ENCODE measurements around the gene DGLUCY. TPM values are rescaled to one million over a fixed set of nuclear protein-coding genes. Genes with fewer than 3 reads are reported as not detected.

DGLUCY gene
- total RNA-seq, 1 experiment from 2014 or later = 67.0 TPM

GRCh38 chr14:91114079-91115065 lies 499 bp downstream of the DGLUCY start:
- Histone ChIP-seq H3K27ac (ENCODE audit: low read depth, low read length) (peak overlapping the region; percentile 85), H4K20me1 (ENCODE audit: insufficient read depth) (no peaks in the 10 kb centered on the region), H3K9me3 (ENCODE audit: control insufficient read depth in 1 of 2, insufficient read depth in 1 of 2, low read depth in 1 of 2, low read length in 2 of 2) (0 out of 4 replicates have a peak, but pooled peaks cover 0 to 3% of the 10 kb centered on the region in 2 experiments), H3K27me3 (ENCODE audit: insufficient read depth, low read length) (no peaks in the 10 kb centered on the region), H3K36me3 (ENCODE audit: control insufficient read depth in 1 of 2, insufficient read depth in 2 of 2, low read length in 2 of 2) (peaks cover 0 to 19% of the 10 kb centered on the region in 2 experiments; a peak in 2 of 4 replicates), H2AFZ (ENCODE audit: low read depth, low read length, poor library complexity, severe bottlenecking) (peak overlapping the region; percentile 60), H3K4me2 (ENCODE audit: low read length) (peak overlapping the region; percentile 83), H3K9ac (ENCODE audit: low read length) (peak overlapping the region; percentile 73), H3K4me3 (replicated peaks in 1 of 2; ENCODE audit: low read depth in 1 of 2, low read length in 2 of 2) (peak overlapping the region; percentile 76 to 80), H3K9me2 (ENCODE audit: insufficient read depth) (no peaks in the 10 kb centered on the region), H3K79me2 (ENCODE audit: insufficient read depth, low read length) (peaks cover 51% of the 10 kb centered on the region), H3K4me1 (ENCODE audit: control insufficient read depth in 1 of 2, insufficient read depth in 2 of 2, low read length in 2 of 2) (peaks cover 25 to 64% of the 10 kb centered on the region in 2 experiments)
- RAD21 ChIA-PET (ENCODE audit: low non-redundant PET in 1 of 2, low total read pairs in 2 of 2, uncharacterized antibody in 2 of 2, unreplicated experiment in 2 of 2) = interaction anchor here in 1 of 2 experiments (1.0 kb wide), 1 partner anchor 212 kb away, joined by 5 read pairs; no protein-coding TSS in a partner anchor
- ATAC-seq (peak; percentile 91), DNase-seq (ENCODE audit: low read depth, low spot score) (peak; percentile 68)
- intact Hi-C loops (cut with micrococcal nuclease) = loop anchor here (1.0 kb wide), 1 partner anchor 144 kb away; no protein-coding TSS in a partner anchor
- BruUV-seq (replicated peaks) = TSS peak; percentile 77
- CTCF ChIA-PET = interaction anchor here (1.1 to 1.2 kb wide), 2 partner anchors 54 to 212 kb away, joined by 3 to 5 read pairs; partner anchors contain the start of gene RPS6KA5
- POLR2A ChIA-PET = interaction anchor here (0.8 to 1.3 kb wide), 4 partner anchors 9 to 54 kb away, joined by 3 to 7 read pairs (median 4); partner anchors contain the start of gene RPS6KA5
- TF ChIP-seq FOSL1 (IDR thresholded peaks at IDR 0.05; ENCODE audit: low read depth) = no peak
- no peak for TF ChIP-seq EZH2phosphoT487 (IDR thresholded peaks at IDR 0.05; ENCODE audit: borderline replicate concordance)
- TF ChIP-seq TCF7L2 (IDR thresholded peaks at IDR 0.05; ENCODE audit: borderline replicate concordance, extremely low read depth, insufficient read depth, insufficient read length) = no peak
- TF ChIP-seq REST (IDR thresholded peaks at IDR 0.05; ENCODE audit: low read depth) = no peak
- no peak for TF ChIP-seq EGR1 (IDR thresholded peaks at IDR 0.05; ENCODE audit: low read depth)
- no peak for TF ChIP-seq EZH2 (IDR thresholded peaks at IDR 0.05)
- no peak; the same call in 1 of the 2 replicates for TF ChIP-seq MAX (IDR thresholded peaks at IDR 0.05)
- TF ChIP-seq SRF (IDR thresholded peaks at IDR 0.05; ENCODE audit: low read depth) = no peak
- no peak for TF ChIP-seq CEBPB (IDR thresholded peaks at IDR 0.05; ENCODE audit: low read depth)
- TF ChIP-seq POLR2A (IDR thresholded peaks at IDR 0.05; ENCODE audit: borderline replicate concordance, extremely low read depth, insufficient read depth, insufficient read length) = peak; percentile 28
- no peak; the same call in 1 of the 2 replicates for TF ChIP-seq SP1 (IDR thresholded peaks at IDR 0.05; ENCODE audit: low read depth)
- no peak for TF ChIP-seq SIN3A (IDR thresholded peaks at IDR 0.05; ENCODE audit: low read depth)
- TF ChIP-seq POLR2AphosphoS5 (IDR thresholded peaks at IDR 0.05; ENCODE audit: low read depth, low read length) = peak; percentile 67
- no peak for TF ChIP-seq ZNF274 (IDR thresholded peaks at IDR 0.05; ENCODE audit: low read depth, low read length)
- peak; percentile 40 for TF ChIP-seq ZFX (IDR thresholded peaks at IDR 0.05)
- no peak for TF ChIP-seq ZBTB33 (IDR thresholded peaks at IDR 0.05; ENCODE audit: extremely low read depth, insufficient replicate concordance, low read length)
- TF ChIP-seq CBX3 (IDR thresholded peaks at IDR 0.05; ENCODE audit: low read depth) = peak; percentile 9; the same call in 1 of the 2 replicates
- no peak for TF ChIP-seq JUND (IDR thresholded peaks at IDR 0.05)
- no peak for TF ChIP-seq RAD21 (IDR thresholded peaks at IDR 0.05; ENCODE audit: low read depth)
- TF ChIP-seq YY1 (IDR thresholded peaks at IDR 0.05; ENCODE audit: extremely low read depth, insufficient replicate concordance, low read depth, low read length) = no peak
